Stimulated activated naive CD4-positive, alpha-beta T cell treated with Interleukin-2 at 50 U/mL for 16 hours (primary cell): ENCODE data around the gene CXCL1.

ENCODE experiments used
- DNase-seq: peaks from one replicate; lab custom pipeline; 2025; lab: John Stamatoyannopoulos, UW

The CXCL1 gene

GRCh38 chr4:73869130-73870055, at the start of gene CXCL1:
Gene CXCL1 (plus strand): TSS chr4:73869393. CDS start chr4:73869471, 78 bp downstream.
- no peak for DNase-seq

- DNase-seq: no peak
These were observed 47.9 kb upstream of the CXCL1 start for GRCh38 chr4:73821325-73821724.

GRCh38 chr4:73822389-73822788, 46.8 kb upstream of the CXCL1 start:
- no peak for DNase-seq

DNA sequence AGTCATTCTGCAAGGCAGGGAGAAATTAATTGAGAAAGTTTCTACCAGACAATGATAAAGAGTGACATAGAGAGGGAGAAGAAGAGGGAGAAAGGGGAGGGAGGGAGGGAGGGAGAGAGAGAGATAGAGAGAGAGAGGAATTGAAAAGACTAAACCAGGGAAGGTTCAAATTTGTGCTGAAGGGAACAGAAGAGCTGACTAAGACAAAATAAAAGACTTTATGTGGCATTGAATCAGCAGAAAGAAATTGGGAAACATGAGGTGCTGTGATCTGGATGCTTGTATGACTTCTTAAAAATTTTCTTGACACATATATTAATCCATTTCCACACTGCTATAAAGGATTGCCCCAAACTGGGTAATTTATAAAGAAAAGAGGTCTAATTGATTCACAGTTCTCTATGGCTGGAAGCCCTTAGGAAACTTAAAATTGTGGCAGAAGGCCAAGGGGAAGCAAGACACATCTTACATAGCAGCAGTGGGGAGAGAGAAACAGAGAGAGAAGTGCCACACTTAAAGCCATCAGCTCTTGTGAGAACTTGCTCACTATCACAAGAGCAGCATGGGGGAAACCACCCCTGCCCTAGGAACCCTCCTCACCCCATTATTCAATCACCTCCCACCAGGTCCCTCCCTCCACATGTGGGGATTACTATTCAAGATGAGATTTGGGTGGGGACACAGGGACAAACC, 46.2 kb upstream of the CXCL1 start:
- DNase-seq: no peak

DNA sequence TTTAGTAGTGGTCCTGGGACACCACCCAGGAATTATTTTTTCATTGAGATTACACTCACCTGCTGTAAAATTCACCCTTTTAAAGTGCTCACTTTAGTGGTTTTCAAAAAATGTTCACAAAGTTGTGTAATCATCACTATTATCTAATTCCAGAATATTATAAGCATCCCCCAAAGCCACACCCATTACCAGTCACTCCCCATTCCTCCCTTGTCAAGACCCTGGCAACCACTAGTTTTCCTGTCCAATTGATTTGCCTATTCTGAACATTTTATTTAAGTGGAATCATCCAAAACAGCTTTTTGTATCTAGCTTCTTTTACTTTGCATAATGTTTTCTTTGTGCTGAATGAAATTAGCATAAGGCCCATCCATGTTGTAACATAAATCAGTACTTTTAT, 45.4 kb upstream of the CXCL1 start:
- DNase-seq: no peak

DNA sequence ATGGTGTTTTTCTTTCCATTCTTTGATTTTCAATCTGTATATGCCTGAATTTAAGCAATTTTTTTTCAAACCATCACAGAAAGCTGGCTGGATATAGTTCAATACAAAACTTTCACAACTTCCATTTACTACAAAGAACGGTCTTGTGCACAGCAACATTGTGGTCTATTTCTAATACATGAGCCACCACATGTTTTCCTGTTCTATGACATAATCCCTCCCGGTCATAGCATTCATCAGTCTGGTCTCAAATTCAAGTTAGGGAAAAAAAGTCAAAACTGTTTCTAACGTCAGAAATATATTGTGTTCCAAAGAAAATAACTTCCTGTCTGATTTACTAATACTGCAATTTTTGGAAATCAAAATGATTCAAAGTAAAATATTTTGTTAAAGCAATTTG, 40.2 kb upstream of the CXCL1 start:
- no peak for DNase-seq

DNA sequence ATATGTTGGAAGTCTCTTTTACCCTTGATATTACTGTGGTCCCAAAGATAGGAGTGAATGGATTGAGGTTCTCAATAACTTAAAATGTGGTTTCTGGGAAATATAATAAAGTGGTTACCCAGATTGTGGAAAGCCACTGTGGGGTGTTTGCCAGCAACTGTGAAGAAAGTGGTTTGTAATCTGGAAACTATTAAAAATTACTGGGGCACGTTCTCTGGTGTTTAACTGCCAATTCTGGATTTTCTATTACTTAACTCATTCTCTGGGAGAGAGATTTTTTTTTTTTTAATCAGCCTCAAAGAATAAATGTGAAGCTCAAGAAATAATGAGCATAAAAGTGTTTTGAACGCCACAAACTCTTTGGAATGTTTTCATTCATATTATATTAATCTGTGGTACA, 37.6 kb upstream of the CXCL1 start:
- no peak for DNase-seq

DNA sequence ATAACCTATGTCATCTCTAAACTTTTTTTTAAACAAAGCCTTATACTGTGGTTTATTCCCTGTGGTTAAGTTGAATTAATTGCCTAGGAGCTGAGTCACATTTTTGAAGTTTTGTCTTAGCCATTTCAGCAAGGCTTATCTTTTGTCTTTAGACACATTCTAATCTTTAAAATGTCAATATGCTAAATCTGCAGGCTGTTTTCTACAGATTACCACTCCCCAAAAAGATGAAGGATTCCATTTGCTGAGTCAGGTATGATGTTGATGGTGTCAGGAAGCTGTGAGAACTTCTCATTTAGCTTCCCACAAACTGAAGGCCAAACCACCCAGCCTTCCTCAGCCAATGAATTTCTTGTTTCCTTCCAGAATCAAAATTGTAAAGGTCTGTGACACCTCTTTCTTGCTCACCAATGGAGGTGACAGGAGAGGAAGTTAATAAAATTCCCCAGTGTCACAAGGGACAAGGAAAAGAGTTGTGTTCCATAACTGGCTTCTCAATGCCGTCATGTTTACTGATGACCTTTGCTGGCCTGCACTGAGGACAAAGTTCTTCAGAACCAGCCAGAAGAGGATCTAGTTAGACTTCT, 36.4 kb upstream of the CXCL1 start:
- no peak for DNase-seq

DNA sequence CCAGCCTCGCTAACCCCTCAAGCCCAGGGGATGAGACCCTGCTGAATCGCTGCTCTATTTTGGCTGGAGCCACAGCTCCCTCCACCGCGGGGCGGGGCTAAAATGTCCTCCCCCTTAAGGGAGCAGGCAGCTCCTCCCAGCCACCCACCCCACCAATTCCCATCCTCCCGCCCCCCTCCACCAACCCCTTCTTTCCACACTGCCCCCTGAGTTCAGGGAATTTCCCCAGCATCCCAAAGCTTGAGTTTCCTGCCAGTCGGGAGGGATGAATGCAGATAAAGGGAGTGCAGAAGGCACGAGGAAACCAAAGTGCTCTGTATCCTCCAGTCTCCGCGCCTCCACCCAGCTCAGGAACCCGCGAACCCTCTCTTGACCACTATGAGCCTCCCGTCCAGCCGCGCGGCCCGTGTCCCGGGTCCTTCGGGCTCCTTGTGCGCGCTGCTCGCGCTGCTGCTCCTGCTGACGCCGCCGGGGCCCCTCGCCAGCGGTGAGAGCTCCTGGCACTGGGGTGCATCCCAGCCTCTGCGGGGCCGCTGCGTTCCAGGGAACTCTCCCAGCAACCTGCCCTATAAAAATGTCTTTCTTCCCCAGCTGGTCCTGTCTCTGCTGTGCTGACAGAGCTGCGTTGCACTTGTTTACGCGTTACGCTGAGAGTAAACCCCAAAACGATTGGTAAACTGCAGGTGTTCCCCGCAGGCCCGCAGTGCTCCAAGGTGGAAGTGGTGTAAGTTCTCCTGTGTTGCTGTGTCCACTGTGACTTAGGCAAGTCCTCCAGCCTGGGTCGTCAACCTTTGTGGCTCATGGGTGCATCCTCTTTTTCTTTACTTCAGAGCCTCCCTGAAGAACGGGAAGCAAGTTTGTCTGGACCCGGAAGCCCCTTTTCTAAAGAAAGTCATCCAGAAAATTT, 32.6 kb upstream of the CXCL1 start, which contains the start of gene CXCL6:
Gene CXCL6, plus strand, starts transcription at position 306 of the 907 bp plus-strand sequence. Its CDS starts 73 bp downstream, at position 379.
- DNase-seq: no peak

DNA sequence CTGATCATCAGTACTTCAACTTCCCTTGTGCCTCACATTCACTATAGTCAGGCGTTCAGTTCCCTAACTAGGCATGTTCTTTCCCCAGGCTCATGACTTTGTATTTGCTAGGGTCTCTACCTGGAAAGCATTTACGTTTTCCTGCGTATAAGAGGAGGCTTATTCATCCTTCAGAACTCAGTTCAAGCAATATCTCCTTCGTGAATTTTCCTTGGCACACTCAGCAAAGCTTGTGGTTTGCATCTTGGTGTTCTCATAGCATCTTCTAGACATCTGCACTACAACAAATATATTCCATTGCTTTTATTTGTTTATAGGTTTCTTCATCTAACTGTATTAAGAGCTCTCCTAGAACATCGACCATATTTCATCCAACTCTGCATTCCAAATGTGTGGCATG, 30.1 kb upstream of the CXCL1 start:
- DNase-seq: no peak

DNA sequence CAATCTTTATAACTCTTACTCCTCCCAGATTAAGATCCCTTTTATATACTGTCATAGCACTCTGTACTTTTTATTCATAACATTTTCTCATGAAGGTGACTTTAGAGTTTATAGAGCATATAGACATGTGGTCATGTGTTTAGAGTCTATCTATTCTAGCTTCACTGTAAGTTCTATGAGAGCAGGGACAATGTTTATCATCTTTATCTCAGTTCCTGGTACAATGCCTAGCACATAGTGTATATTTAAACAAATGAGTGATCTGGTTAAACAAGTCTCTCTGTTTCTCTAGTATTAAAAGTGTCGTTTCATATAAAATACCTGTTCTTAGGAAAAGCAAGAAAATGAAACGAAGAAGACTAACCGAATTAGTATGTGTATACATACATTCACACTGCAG, 29.5 kb upstream of the CXCL1 start:
- no peak for DNase-seq

DNA sequence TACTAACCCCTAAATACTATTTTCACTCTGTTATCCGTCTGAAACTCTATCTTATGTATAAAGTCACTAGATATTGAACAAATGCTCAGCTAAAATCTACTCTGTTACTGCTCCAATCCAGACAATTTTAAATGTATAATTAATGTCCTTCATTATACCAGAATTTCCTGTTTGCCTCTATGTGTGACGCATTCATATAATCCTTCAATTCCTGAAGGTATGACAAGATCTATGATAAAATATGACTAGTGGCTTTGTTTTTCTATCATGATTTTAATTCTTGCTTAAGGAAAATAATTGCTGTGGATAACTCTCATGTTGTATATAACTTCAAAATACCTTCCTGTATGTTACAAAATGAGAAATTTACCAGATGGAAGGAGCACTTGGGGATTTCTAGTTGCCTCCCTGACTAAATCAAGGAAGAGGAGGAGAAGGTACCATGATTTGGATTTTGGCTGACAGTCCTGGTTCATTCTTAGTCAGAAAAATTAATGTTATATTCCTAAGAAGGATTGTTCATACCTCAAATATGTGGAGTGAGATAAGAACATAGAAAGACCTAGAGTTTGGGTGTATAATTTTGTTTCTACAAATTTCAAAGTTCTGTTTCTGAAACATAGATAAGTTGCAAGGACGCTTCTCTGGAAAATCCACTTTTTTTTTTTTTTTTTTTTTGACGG, 27.8 kb upstream of the CXCL1 start:
- DNase-seq: no peak

DNA sequence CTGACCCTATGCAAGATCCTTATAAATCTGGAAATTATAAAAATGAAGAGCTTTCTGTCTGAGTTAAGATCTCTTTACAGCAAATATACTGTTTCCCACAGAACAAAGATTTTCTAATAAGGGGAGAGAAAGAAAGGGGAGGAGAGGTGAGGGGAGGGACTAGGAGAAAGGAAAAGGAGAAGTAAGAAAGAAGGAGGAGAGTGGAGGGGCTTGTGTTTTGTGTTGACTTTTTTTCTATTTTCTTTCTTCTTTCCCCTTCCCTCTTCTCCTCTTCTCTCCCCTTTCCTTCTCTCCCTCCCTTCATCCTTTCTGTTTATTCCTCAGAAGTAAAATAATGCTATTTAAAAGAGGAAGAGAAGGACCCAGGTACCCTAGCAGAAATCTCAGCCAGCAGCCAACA, 26.5 kb upstream of the CXCL1 start:
- no peak for DNase-seq

- no peak for DNase-seq
These were observed 25.8 kb upstream of the CXCL1 start for GRCh38 chr4:73843369-73843768.

- no peak for DNase-seq
These were observed 24.8 kb upstream of the CXCL1 start for GRCh38 chr4:73844345-73844744.

DNA sequence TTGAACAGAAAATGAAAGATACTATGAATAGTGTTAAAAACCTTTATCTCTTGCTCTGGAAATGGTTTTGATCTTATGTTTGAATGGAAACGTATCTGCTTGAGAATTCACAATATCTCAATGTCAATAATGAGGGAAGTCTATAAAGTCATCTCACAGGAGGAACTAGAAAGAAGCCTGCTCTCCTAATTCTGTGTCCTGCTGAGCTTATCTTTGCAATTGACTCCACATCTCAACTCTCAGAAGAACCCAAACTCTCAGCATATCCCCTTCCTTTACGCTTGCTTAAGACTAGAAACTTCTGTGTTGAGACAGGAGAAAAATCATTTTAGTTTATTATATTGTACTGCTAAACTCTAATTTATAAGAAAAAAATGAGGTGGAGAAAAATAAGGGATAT, 24.4 kb upstream of the CXCL1 start:
- DNase-seq: no peak

GRCh38 chr4:73847526-73848182, 21.5 kb upstream of the CXCL1 start:
- DNase-seq: no peak

GRCh38 chr4:73848183-73848777, 20.9 kb upstream of the CXCL1 start:
- DNase-seq: no peak

GRCh38 chr4:73850261-73850970, 18.8 kb upstream of the CXCL1 start:
- DNase-seq: no peak

DNA sequence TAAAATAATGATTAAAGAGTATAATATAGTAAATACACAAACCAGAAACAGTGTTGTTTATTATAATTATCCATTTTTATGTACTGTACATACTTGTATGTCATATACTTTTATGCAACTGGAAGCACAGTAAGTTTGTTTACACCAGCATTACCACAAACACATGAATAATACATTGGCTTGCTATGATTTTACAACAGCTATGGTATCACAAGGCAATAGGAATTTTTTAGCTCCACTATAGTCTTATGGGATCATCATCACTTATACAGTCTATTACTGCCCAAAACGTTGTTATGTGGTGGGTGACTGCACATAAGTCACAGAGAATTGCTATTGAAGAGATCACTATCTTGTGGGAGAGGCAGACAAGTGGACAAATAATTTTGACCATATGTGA, 17.9 kb upstream of the CXCL1 start:
- no peak for DNase-seq
